Gastroesophageal sphincter (tissue), 4 donors: ENCODE results near the gene TMEM117. TPM values are rescaled to one million over a fixed set of nuclear protein-coding genes. Genes with fewer than 3 reads are reported as not detected.

Experiments
- ATAC-seq: fragments of 150-250 bp; one replicate; pipeline ENCODE4 v1.9.1; 2016; ENCODE audit warnings: mild to moderate bottlenecking, moderate library complexity
- H3K27ac ChIP-seq, 4 donors: fragments of 200-600 bp; sonication (generic) in 3 of 4; 1 replicate in 3 of 4; 2 replicates in 1 of 4; pipeline ENCODE4 v1.5.1; 2016 to 2019
- H3K27me3 ChIP-seq: fragments of 200-600 bp; sonication (generic); one replicate; pipeline ENCODE4 v1.5.1; 2019
- H3K36me3 ChIP-seq, 2 donors: fragments of 200-600 bp; sonication (generic); one replicate each; pipeline ENCODE4 v1.5.1; 2019; ENCODE audit warnings: control low read depth in 1 of 2
- H3K4me1 ChIP-seq, 3 donors: fragments of 200-600 bp; sonication (generic); 1 replicate in 2 of 3; 2 replicates in 1 of 3; pipeline ENCODE4 v1.5.1; 2016 to 2019; ENCODE audit warnings: control low read depth in 2 of 3
- H3K4me3 ChIP-seq, 2 donors: fragments of 200-600 bp; sonication (generic); one replicate each; pipeline ENCODE4 v1.5.1; 2019; ENCODE audit warnings: mild to moderate bottlenecking in 1 of 2, moderate library complexity in 1 of 2
- H3K9me3 ChIP-seq, 3 donors: fragments of 200-600 bp; sonication (generic); one replicate each; pipeline ENCODE4 v1.5.1; 2017 to 2019; ENCODE audit warnings: control low read depth in 2 of 3
- CTCF ChIP-seq, 4 experiments: fragments of 200-600 bp in 2 of 4; fragments of 450-650 bp in 2 of 4; sonication (generic) in 1 of 4; IDR thresholded peaks; one replicate each; pipeline ENCODE4 v1.5.1; 2017 to 2019; ENCODE audit warnings: antibody characterized with exemption in 4 of 4, mild to moderate bottlenecking in 2 of 4, moderate library complexity in 2 of 4
- EP300 ChIP-seq: sonication (generic); formaldehyde crosslinking; IDR thresholded peaks from one replicate; pipeline ENCODE4 v1.6.1; 2017; ENCODE audit warnings: antibody characterized with exemption, mild to moderate bottlenecking
- POLR2A ChIP-seq, 2 donors: fragments of 450-650 bp; IDR thresholded peaks; one replicate each; pipeline ENCODE4 v1.6.1; 2017; ENCODE audit warnings: antibody characterized with exemption in 2 of 2, mild to moderate bottlenecking in 2 of 2, moderate library complexity in 1 of 2
- POLR2AphosphoS5 ChIP-seq: sonication (generic); formaldehyde crosslinking; IDR thresholded peaks from one replicate; pipeline ENCODE4 v1.6.1; 2017; ENCODE audit warnings: antibody characterized with exemption
- WGBS, 2 donors: methylation state at CpG; one replicate each; pipeline ENCODE4 v1.1.5; 2018; ENCODE audit warnings: low coverage in 1 of 2; 5-methylcytosine and 5-hydroxymethylcytosine counted together
- total RNA-seq, 4 donors: library from RNA; depleted of rRNA; stranded (reverse); fragments of >200 nt; gene quantifications; one replicate each; pipeline ENCODE4 v1.1.0, GENCODE V29; 2016

The TMEM117 gene
- total RNA-seq, 4 donors from 2014 or later: 7.8 to 21.5 (median 12.3) TPM

GRCh38 chr12:44379831-44380230, 544.0 kb downstream of the TMEM117 start:
- no peaks in the 10 kb centered on the region for H3K27me3 ChIP-seq
- H3K9me3 ChIP-seq: no peaks in the 10 kb centered on the region
- H3K36me3 ChIP-seq: peaks cover 0 to 7% of the 10 kb centered on the region in 2 donors
- H3K4me3 ChIP-seq: no peak overlapping the region
- ATAC-seq: no peak
- WGBS, 2 donors: 60 to 79% methylated on average over 2 to 3 of the region's 3 CpGs
- no peak overlapping the region for H3K27ac ChIP-seq
- TF ChIP-seq EP300 (no peak), CTCF (IDR thresholded peaks at IDR 0.05) (no peak), POLR2A (IDR thresholded peaks at IDR 0.05) (no peak), POLR2AphosphoS5 (no peak)
- no peaks in the 10 kb centered on the region for H3K4me1 ChIP-seq

DNA sequence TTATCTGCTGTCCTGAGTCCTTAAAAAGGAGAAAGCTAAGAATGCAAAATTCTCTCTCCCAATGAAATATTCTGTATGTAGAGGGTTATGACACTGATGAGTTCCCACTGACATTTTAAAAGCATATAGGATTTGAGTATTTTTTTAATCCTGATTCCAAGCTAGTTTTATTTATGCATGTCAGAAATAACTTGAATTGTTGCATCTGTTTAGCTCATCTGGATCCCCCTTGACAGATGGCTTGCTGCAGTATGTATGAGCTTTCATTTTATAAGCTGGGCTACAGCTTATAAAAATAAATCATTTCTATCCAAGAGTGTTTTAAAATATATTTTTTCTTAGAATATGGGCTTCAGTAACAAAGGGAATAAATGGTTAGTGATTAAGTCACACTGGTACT, 545.0 kb downstream of the TMEM117 start:
- TF ChIP-seq EP300: no peak
- TF ChIP-seq POLR2AphosphoS5: no peak
- no peak for TF ChIP-seq CTCF (IDR thresholded peaks at IDR 0.05)
- no peak for TF ChIP-seq POLR2A (IDR thresholded peaks at IDR 0.05)
- no peak for ATAC-seq
- no peak overlapping the region for H3K27ac ChIP-seq
- H3K36me3 ChIP-seq: peaks cover 0 to 7% of the 10 kb centered on the region in 2 donors
- no peaks in the 10 kb centered on the region for H3K4me1 ChIP-seq
- no peak overlapping the region for H3K4me3 ChIP-seq
- H3K27me3 ChIP-seq: no peaks in the 10 kb centered on the region
- H3K9me3 ChIP-seq: no peaks in the 10 kb centered on the region

DNA sequence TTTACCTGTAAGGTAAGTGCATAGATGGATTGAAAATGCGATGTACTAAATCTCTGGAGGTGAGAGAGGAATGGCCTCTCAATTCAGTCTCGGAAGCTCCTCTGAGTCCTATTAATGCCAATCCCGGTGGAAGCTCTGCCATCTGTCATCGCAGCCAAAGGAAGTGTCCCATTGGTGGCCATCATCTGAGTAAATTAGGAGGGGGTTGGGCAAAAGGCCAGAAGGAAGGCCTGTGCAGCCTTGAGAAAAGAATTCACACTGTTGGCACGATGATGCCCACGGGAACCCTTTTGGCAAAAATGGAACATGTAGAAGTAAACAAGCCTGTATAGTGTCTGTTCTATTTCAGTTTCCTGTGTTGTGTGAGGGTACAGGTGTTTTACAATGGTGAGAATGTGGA, 545.5 kb downstream of the TMEM117 start:
- WGBS, 2 donors: 62 to 71% methylated on average over 6 of the region's 6 CpGs
- no peak overlapping the region for H3K4me3 ChIP-seq

DNA sequence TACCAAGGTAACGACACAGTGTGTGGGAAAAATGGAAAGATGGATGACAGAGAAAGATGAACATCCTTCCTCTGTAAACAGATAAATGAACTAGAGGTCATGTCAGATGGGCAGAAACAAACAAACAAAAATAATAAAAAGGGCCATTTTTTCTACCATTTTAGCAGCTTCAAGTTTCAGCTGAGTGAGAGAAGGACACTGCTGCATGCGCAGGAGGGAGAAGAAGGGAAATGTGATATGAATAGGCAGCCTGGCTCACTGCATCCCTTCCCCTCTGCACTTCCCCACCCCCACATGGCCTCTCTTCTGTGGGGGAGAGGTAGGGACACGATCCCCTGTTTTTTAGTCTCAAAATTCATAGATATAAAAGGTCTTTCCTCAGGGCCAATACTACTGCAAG, 548.3 kb downstream of the TMEM117 start:
- Histone ChIP-seq H3K36me3 (no peaks in the 10 kb centered on the region), H3K4me1 (no peaks in the 10 kb centered on the region), H3K27ac (no peak overlapping the region), H3K4me3 (no peak overlapping the region), H3K27me3 (no peaks in the 10 kb centered on the region), H3K9me3 (no peaks in the 10 kb centered on the region)
- TF ChIP-seq EP300: no peak
- TF ChIP-seq POLR2A (IDR thresholded peaks at IDR 0.05): no peak
- TF ChIP-seq POLR2AphosphoS5: no peak
- TF ChIP-seq CTCF (IDR thresholded peaks at IDR 0.05): no peak
- 84 to 90% methylated on average over 2 to 3 of the region's 3 CpGs for WGBS, 2 donors
- ATAC-seq: no peak

More for the DNA sequence above, 545.5 kb downstream of the TMEM117 start:
- Histone ChIP-seq H3K36me3 (peaks cover 0 to 7% of the 10 kb centered on the region in 2 donors), H3K4me1 (no peaks in the 10 kb centered on the region), H3K27me3 (no peaks in the 10 kb centered on the region), H3K9me3 (no peaks in the 10 kb centered on the region), H3K27ac (no peak overlapping the region)
- no peak for ATAC-seq
- TF ChIP-seq POLR2A (IDR thresholded peaks at IDR 0.05) (no peak), CTCF (IDR thresholded peaks at IDR 0.05) (no peak), POLR2AphosphoS5 (no peak), EP300 (no peak)

DNA sequence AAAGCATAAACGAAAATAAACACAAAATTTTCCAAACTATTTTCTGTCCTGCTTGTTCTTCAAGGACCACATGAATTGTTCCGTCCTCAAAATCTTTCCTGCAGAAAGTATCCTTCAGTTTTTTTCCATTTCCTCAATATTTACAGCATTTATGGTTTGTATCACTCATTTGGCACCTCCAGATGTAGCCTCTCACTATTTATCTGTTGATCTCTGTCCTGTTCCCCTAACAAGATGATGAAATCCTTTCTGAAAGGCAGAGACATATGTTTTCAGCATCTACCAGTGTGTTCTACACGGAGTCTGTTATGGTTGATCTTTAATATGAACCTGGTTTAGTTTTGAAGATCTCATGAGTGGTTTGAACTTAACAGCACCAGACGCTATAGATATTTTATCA, 550.1 kb downstream of the TMEM117 start:
- Histone ChIP-seq H3K36me3 (no peaks in the 10 kb centered on the region), H3K9me3 (no peaks in the 10 kb centered on the region), H3K4me3 (no peak overlapping the region), H3K27ac (no peak overlapping the region), H3K27me3 (no peaks in the 10 kb centered on the region), H3K4me1 (no peaks in the 10 kb centered on the region)
- no peak for TF ChIP-seq POLR2A (IDR thresholded peaks at IDR 0.05)
- no peak for TF ChIP-seq EP300
- no peak for TF ChIP-seq CTCF (IDR thresholded peaks at IDR 0.05)
- no peak for TF ChIP-seq POLR2AphosphoS5
- no peak for ATAC-seq
- 81 to 84% methylated on average over 4 of the region's 4 CpGs for WGBS, 2 donors
